ENCODE measurements around the gene SLC43A1.

SLC43A1 gene

DNA sequence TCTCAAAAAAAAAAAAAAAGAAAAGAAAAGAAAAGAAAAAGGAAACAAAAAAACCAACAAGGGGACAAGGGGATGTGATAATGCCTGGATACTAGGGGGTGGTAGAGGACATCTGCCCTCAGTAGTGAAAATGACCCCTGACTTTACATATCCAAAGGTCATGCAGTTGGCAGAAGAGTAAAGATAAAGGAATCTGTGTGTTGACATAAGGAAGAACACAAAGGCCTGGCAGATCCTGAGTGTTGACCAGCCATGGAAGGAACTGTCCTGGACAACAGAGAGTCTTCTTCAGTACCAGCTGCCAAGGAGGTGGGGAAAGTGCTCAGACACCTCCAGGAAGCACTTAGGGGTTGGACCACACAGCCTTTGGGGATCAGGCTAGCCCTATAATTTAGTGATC is 12.6 kb downstream of the SLC43A1 start:
- peak overlapping the region; percentile 86 for H3K27ac ChIP-seq
- TF ChIP-seq, protein P1, sequence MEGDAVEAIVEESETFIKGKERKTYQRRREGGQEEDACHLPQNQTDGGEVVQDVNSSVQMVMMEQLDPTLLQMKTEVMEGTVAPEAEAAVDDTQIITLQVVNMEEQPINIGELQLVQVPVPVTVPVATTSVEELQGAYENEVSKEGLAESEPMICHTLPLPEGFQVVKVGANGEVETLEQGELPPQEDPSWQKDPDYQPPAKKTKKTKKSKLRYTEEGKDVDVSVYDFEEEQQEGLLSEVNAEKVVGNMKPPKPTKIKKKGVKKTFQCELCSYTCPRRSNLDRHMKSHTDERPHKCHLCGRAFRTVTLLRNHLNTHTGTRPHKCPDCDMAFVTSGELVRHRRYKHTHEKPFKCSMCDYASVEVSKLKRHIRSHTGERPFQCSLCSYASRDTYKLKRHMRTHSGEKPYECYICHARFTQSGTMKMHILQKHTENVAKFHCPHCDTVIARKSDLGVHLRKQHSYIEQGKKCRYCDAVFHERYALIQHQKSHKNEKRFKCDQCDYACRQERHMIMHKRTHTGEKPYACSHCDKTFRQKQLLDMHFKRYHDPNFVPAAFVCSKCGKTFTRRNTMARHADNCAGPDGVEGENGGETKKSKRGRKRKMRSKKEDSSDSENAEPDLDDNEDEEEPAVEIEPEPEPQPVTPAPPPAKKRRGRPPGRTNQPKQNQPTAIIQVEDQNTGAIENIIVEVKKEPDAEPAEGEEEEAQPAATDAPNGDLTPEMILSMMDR (conservative IDR thresholded peaks at IDR 0.05), result no peak
- TF ChIP-seq ZFX (IDR thresholded peaks at IDR 0.05), result no peak

DNA sequence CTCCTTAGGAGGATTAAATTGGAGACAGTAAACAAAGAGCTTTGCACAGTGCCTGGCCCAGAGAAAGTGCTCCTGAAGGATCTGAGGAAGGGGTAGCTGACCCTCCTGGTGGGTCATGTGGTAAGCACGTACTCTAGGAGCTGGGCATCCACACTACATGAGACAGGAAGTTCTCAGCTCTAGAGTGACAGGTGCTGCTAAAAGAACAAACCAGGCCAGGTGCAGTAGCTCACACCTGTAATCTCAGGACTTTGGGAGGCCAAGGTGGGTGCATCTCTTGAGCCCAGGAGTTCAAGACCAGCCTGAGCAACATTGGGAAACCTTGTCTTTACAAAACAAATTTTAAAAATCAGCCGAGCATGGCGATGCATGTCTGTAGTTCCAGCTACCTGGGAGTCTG is 13.1 kb downstream of the SLC43A1 start:
- no peak for TF ChIP-seq ZFX (IDR thresholded peaks at IDR 0.05)
- TF ChIP-seq, protein P1 (conservative IDR thresholded peaks at IDR 0.05), result no peak

DNA sequence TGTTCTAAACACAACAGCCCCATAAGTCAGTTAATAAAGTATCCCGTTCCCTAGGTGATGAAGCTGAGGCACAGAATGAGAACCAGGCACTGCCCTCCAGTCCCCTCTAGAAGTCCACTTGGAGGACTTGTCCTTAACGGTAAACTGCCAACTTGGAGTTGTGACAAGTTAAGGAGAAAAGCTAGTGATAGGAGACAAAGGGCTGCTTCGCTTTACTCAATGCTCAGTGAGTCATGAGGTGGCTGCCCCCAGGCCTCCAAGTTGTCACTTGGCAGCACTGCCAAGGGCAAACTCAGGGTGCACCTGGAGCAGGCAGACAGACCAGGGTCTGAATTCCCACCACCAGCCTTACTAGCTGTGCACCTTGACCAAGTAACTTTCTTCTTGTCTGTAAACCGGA is 13.5 kb downstream of the SLC43A1 start:
- H3K27ac ChIP-seq, result peak overlapping the region; percentile 86
- TF ChIP-seq ZFX (IDR thresholded peaks at IDR 0.05), result no peak
- TF ChIP-seq, protein P1 (conservative IDR thresholded peaks at IDR 0.05), result no peak

More for the DNA sequence above, 13.1 kb downstream of the SLC43A1 start:
- peak overlapping the region; percentile 86 for H3K27ac ChIP-seq

DNA sequence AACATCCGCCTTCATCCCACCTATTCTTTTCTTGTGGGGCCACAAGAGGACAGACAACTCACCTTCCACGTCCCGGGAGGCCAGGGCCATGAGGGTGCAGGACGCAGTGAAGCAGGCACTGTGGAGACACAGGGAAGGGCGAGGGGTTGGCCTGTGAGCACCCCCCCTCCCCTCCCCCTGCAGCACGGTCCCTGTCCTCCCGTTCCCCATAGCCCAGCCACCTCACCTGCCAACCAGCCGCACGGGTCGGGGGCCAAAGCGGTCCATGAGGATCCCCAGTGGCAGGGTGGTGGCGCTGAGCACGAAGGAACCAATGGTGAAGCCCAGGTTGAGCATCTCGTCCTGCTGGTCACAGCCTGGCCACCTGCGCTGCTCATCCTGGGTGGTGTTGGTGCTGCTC is 14.6 kb downstream of the SLC43A1 start:
- TF ChIP-seq ZFX (IDR thresholded peaks at IDR 0.05), result no peak
- TF ChIP-seq, protein P1 (conservative IDR thresholded peaks at IDR 0.05), result no peak

DNA sequence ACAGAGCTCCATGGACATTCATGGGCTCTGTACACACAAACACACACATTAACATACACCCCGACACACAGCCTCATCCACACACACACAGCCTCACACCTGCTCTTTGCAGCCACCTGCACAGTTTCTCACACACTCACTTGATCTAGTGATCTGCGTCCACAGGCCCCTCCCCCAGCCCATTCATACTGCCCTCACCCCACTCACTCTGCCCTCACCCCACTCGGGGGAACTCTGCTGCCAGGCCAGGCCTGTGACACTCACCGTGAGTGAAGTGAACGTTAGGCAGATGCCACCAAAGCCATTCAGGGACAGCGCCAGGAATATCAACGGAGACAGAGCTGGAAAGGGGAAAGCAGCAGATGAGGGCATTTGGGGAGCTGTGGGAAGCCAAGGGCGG is 15.0 kb downstream of the SLC43A1 start:
- TF ChIP-seq ZFX (IDR thresholded peaks at IDR 0.05), result no peak
- H3K27ac ChIP-seq, result peak overlapping the region; percentile 86

More for the DNA sequence above, 14.6 kb downstream of the SLC43A1 start:
- peak overlapping the region; percentile 86 for H3K27ac ChIP-seq

DNA sequence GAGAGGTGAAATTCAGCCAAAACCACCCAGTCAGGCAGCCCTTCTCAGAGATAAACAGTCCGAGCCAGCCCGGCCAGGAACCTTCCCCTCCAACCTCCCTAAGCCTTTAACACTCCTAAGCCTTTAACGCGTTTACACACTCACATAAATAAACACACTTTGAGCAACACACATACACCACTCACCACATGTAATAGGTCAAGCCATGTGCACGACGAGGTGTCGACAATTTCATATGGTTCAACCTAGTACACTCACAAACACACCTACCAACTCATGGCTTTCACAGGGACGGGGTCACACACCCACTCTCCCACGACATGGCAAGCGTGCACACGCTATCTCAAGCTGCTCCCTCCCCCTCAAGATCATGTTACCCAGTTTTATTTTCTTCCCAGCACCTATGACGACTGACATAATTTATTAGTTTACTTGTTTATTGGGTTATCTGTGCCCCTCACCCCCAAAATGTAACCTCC is 15.5 kb downstream of the SLC43A1 start:
- H3K27ac ChIP-seq, result peak overlapping the region; percentile 86

DNA sequence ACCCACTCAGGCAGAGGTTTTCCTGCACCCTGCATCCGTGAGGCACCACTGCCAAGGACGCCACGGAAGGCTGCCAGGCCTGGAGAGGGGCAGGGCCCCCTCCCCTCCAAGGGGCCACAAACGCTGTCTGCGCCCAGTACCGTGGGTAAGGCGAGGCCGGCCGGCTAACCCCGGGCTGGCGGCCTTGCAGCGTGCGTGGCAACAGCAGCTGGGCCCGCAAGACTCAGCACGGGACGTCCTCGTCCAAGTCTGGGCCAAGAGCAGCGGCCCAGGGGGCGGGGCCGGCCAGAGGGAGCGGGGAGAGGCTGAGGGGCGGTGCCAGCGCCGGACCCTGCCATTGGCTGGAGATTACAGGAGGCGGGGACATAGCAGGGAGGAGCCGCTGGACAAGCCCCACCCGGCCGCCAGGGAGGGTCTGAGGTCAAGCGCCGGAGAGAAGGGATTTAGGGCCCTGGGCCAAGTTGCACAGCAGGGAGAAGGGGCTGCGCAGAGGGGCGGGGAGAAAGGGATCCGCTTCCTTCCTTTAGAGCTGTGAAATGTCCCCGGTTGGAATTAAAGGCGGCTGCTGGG is 16.0 kb downstream of the SLC43A1 start:
- TF ChIP-seq ZFX (IDR thresholded peaks at IDR 0.05), result no peak
- TF ChIP-seq, protein P1 (conservative IDR thresholded peaks at IDR 0.05), result no peak

More for the DNA sequence above, 15.5 kb downstream of the SLC43A1 start:
- TF ChIP-seq, protein P1 (conservative IDR thresholded peaks at IDR 0.05), result no peak
- no peak for TF ChIP-seq ZFX (IDR thresholded peaks at IDR 0.05)

DNA sequence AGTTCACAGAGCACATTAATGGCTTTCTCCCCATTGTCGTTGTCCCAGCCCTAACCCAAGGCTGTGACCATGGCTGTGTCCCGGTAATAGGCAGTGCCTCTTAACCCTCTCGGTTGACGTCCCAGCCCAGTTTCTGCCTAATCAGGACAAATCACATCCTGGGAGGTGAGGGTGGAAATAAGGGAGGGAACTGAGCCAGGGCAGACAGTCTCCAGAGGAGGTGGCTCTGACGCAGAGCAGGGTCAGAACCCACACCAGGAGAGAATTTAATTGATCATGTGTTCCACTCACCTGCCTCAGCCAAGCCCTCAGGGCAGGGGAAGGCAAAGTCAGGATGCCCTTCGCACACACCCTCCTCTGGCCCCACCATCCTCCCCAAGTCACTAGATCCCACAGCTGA is 17.0 kb downstream of the SLC43A1 start:
- H3K27ac ChIP-seq, result peak overlapping the region; percentile 86
- TF ChIP-seq, protein P1 (conservative IDR thresholded peaks at IDR 0.05), result no peak
- no peak for TF ChIP-seq ZFX (IDR thresholded peaks at IDR 0.05)

More for the DNA sequence above, 16.0 kb downstream of the SLC43A1 start:
- peak overlapping the region; percentile 86 for H3K27ac ChIP-seq

Data from C4-2B (cell line).